ENCODE data around the gene LAMA3. TPM values are rescaled to one million over a fixed set of nuclear protein-coding genes. Genes with fewer than 3 reads are reported as not detected.

LAMA3 gene
- total RNA-seq, 1 donor from 2014 or later: 1.2 TPM

GRCh38 chr18:23982155-23983079, 293.2 kb downstream of the LAMA3 start:
- no peak for FAIRE-seq
- no peak for DNase-seq (ENCODE audit: low spot score in 2 of 2)

- FAIRE-seq: no peak
- DNase-seq (ENCODE audit: low spot score in 2 of 2): no peak
Measured at GRCh38 chr18:23983112-23983511, 293.9 kb downstream of the LAMA3 start.

GRCh38 chr18:23986600-23987359, 297.5 kb downstream of the LAMA3 start:
- DNase-seq (ENCODE audit: low spot score in 2 of 2): no peak
- no peak for FAIRE-seq

GRCh38 chr18:23990474-23991410, 301.5 kb downstream of the LAMA3 start:
- FAIRE-seq: no peak
- no peak for DNase-seq (ENCODE audit: low spot score in 2 of 2)

GRCh38 chr18:23992089-23992940, 303.1 kb downstream of the LAMA3 start:
- FAIRE-seq (no peak), DNase-seq (ENCODE audit: low spot score in 2 of 2) (no peak)

GRCh38 chr18:23992941-23993280, 303.7 kb downstream of the LAMA3 start:
- FAIRE-seq (no peak), DNase-seq (ENCODE audit: low spot score in 2 of 2) (no peak)

GRCh38 chr18:23994361-23994902, 305.2 kb downstream of the LAMA3 start:
- DNase-seq (ENCODE audit: low spot score in 2 of 2): no peak
- FAIRE-seq: no peak

GRCh38 chr18:23995180-23995579, 305.9 kb downstream of the LAMA3 start:
- DNase-seq (ENCODE audit: low spot score in 2 of 2) (no peak), FAIRE-seq (no peak)

- no peak for FAIRE-seq
- DNase-seq (ENCODE audit: low spot score in 2 of 2): no peak
Measured at GRCh38 chr18:23998018-23998417, 308.8 kb downstream of the LAMA3 start.

- no peak for DNase-seq (ENCODE audit: low spot score in 2 of 2)
- FAIRE-seq: no peak
Measured at GRCh38 chr18:23998820-23999219, 309.6 kb downstream of the LAMA3 start.

- no peak for FAIRE-seq
- DNase-seq (ENCODE audit: low spot score in 2 of 2): no peak
Measured at GRCh38 chr18:24000613-24001490, 311.6 kb downstream of the LAMA3 start.

- no peak for FAIRE-seq
- no peak for DNase-seq (ENCODE audit: low spot score in 2 of 2)
Measured at GRCh38 chr18:24002479-24002878, 313.2 kb downstream of the LAMA3 start.

- no peak for FAIRE-seq
- no peak for DNase-seq (ENCODE audit: low spot score in 2 of 2)
Measured at GRCh38 chr18:24003288-24003687, 314.0 kb downstream of the LAMA3 start.

GRCh38 chr18:24003903-24004640, 314.8 kb downstream of the LAMA3 start:
- no peak for DNase-seq (ENCODE audit: low spot score in 2 of 2)
- FAIRE-seq: no peak

Measured in frontal cortex (tissue), 4 donors.